Fibroblast of skin of right biceps (primary cell): ENCODE data around the gene TTL.

Experiments
- DNase-seq: peaks from one replicate; pipeline ENCODE4 v3.0.0-alpha.2; 2013

The TTL gene

GRCh38 chr2:112584891-112585250, 102.9 kb downstream of the TTL start:
- DNase-seq = no peak

GRCh38 chr2:112585400-112585799, 103.4 kb downstream of the TTL start:
- no peak for DNase-seq

DNA sequence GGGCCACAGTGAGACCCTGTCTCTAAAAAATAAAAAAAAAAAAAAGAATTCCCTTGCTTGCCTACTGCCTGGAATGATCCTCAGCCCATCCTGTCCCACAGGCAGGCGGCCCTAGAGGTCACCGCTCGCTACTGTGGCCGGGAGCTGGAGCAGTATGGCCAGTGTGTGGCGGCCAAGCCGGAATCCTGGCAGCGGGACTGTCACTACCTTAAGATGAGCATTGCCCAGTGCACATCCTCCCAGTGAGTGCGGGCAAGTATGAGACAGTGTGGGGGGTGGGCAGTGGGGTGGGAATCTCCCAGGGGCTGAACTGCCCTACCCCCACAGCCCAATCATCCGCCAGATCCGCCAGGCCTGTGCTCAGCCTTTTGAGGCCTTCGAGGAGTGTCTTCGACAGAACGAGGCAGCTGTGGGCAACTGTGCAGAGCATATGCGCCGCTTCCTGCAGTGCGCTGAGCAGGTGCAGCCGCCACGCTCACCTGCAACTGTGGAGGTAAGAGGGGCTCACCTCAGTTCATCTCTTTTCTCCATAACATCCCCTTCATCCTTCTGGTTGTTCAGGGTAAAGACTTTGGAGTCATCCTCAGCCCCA, 104.0 kb downstream of the TTL start:
- no peak for DNase-seq

DNA sequence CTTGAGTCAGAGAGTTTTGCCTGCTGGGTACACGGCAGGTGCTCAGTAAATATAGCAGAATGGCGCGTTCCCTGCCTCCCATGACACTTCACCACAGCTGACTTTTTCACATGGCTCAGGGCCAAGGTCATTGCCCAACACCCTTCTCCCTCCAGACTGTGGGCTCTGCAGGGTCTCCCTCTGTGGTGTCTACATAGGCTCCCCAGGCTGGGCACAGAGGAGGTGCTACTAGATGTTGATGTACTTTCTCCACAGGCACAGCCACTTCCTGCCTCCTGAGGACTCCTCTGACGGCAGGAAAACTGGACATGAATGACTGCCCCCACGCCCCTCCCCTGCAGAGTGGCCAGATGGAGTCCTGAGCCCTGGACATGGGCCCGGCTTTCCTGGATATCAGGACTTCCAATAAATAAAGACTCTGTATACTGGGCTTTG, 106.7 kb downstream of the TTL start:
- no peak for DNase-seq
